Measurements from ENCODE around the gene NDUFB10.
A peak's percentile ranks its signal among the peaks of the same experiment; 100 is the strongest.

The NDUFB10 gene

GRCh38 chr16:2002406-2003230 is 43.3 kb downstream of the NDUFB10 start:
- no peak for DNase-seq (ENCODE audit: low read depth)

DNA sequence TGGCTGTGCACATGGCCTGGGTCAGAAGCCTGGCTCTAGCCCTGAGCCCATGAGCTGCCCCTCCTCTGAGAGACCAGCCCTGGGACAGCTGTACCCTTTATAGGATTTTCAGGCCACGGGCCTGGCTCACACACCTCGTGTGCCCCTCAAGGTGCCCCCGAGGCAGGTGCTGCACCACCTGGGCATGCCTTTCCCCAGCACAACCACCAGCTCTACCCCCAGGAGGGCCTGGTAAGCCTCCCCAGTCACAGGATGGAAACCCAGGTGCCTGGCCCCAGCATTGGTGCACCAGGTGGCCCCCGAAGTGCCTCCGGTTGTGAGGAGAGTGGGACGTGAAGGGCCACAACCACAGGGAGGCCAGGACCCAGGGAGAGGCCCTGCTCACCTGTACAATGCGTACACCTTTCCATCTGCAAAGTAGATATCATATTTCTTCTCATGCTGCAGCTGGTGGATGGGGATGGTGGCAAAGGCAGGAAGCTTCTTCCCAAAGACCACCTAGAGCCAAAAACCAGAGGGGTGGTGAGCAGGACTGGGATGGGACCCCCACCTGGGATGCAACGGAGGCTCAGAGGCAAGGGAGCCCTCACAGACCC is 44.0 kb downstream of the NDUFB10 start:
- DNase-seq (ENCODE audit: low read depth), result no peak

- peak; percentile 80 for DNase-seq (ENCODE audit: low read depth)
Measured at GRCh38 chr16:2003827-2004641, 44.7 kb downstream of the NDUFB10 start.

DNA sequence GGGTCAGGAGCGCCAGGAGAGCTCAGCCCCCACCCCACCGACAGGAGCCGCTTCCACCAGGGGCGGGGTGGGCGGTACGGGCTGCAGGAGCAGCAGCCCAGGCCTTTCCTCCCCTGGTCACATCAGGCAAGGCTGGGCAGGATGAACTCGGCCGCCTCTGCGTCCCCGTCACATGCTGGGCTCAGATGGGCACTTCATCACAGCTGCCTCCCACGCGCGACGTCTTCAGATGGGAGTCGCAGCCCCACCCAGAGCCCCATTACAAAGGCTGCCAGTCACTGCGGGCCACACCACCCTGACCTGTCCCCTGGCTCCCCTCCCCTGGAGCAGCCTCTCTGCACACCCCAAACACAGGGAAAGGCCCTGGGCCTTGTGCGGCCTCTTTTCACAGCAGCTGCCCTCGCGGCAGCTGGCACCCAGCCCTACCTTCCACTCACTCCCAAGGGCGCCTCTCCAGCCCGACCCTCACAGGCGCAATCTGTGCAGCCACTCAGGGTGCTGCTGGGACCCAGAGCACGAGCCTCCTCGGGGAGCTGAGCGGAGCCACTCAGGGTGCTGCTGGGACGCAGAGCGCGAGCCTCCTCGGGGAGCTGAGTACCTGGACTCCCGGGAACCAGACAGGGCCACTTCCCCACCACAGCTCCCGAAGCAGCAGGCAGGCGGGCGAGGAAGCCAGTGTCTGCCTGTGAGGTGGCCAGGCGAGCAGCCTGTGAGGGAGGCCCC is 45.6 kb downstream of the NDUFB10 start:
- DNase-seq (ENCODE audit: low read depth), result no peak

GRCh38 chr16:2005646-2006045 is 46.3 kb downstream of the NDUFB10 start:
- no peak for DNase-seq (ENCODE audit: low read depth)

GRCh38 chr16:2006317-2006716 is 47.0 kb downstream of the NDUFB10 start:
- DNase-seq (ENCODE audit: low read depth), result no peak

GRCh38 chr16:2007081-2007836 is 47.9 kb downstream of the NDUFB10 start:
- no peak for DNase-seq (ENCODE audit: low read depth)

DNA sequence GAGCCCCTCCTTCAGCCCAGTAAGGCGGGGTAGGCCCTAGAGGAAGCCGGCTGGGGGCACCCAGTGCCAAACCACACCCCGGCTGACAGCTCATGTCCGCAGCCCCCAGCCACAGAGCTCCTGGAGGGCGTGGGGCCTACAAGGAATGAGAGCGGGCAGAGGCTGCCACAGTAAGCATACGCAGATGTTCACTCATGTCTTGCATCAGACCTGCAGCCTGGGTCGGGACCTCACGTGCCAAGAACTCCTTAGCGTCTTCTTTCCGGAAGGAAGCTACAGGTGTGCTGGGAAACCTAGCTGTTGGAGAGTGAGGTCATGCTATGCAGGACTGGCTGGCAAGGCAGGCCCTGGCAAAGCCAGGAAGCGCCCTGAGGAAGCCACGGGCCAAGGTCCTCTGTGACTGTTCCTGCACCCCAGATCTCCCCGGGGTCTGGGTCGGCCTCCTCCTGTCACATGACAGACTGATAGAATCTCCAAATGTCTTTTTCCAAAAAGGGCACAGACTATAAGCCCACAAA is 48.7 kb downstream of the NDUFB10 start:
- no peak for DNase-seq (ENCODE audit: low read depth)

DNA sequence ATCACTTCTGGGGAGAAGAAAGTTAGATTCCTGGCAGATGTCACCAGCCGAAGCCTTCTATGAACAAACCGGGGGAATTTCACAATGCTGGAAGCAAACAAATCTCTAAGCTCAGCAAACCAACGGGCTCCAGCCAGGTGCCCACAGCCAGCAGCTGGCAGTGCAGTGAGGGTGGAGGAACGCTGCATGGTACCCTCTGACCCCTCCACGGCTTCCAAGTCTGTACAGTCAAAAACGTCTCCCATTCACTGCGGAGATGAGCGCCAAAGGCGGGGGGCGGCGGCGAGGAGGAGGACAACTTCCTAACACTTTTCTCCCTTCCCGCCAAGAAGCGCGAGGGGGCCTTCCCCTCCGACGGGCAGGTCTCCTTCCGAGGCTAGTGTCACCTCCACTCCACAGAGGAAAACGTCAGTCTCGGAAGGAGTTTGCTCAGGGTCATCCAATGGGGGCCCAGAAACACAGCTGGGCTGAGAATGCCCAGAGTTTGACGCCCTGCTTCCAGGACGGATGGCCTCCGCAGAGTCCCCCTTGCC is 49.4 kb downstream of the NDUFB10 start:
- no peak for DNase-seq (ENCODE audit: low read depth)

- DNase-seq (ENCODE audit: low read depth), result no peak
Measured at GRCh38 chr16:2009164-2009711, 49.9 kb downstream of the NDUFB10 start.

DNA sequence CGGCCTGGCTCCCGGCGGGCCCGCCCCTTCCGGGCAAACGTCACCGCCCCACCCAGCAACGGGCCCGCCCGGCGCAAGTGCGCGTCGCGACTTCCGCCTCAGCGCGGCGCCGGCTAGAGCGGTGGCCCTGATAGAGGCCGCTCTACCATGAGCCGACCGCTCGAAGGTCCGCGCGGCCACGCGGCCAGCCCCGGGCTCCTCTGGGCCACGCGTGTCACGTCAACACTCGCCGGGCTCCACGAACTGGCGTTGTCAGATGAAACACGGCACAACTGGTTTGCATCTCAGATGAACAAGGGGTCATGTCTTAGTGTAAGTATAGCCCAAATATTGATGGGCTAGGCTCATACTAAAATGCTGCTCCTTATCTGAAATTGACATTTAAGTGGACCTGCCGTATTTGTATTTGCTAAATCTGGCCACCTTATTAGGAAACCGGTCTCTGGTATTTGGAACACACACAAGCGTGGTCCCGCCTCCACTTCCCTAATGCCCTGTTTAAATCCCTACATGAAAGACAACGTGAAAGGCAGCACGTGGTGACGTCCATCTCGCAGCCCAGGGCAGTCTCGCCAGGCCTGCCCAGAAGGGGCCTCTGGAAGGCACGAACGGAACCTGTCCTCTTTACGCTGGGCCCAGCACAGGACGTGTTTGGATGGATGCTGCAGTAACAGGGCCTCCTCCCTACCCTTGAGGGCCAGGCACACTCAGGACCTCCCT is 50.6 kb downstream of the NDUFB10 start, which contains the start of gene ZNF598:
Gene ZNF598, minus strand, starts transcription at position 31 of the 720 bp plus-strand sequence.
- DNase-seq (ENCODE audit: low read depth), result peak; percentile 75
